ENCODE results near the gene RBM44.

Gene RBM44

GRCh38 chr2:237873897-237874551 is 75.4 kb downstream of the RBM44 start:
- DNase-seq: no peak

GRCh38 chr2:237874585-237875161 is 76.1 kb downstream of the RBM44 start:
- no peak for DNase-seq

- no peak for DNase-seq
These were observed 76.9 kb downstream of the RBM44 start for GRCh38 chr2:237875256-237876060.

GRCh38 chr2:237876061-237876526 is 77.5 kb downstream of the RBM44 start:
- no peak for DNase-seq

GRCh38 chr2:237876532-237876931 is 78.0 kb downstream of the RBM44 start:
- DNase-seq: no peak

- no peak for DNase-seq
These were observed 78.4 kb downstream of the RBM44 start for GRCh38 chr2:237876951-237877491.

- no peak for DNase-seq
These were observed 79.2 kb downstream of the RBM44 start for GRCh38 chr2:237877576-237878307.

GRCh38 chr2:237878321-237879057 is 79.9 kb downstream of the RBM44 start:
- DNase-seq: no peak

- no peak for DNase-seq
These were observed 80.5 kb downstream of the RBM44 start for GRCh38 chr2:237879058-237879430.

- no peak for DNase-seq
These were observed 81.5 kb downstream of the RBM44 start for GRCh38 chr2:237879991-237880560.

- DNase-seq: no peak
These were observed 84.2 kb downstream of the RBM44 start for GRCh38 chr2:237882510-237883481.

GRCh38 chr2:237883951-237884446 is 85.4 kb downstream of the RBM44 start:
- DNase-seq: no peak

GRCh38 chr2:237884681-237885080 is 86.1 kb downstream of the RBM44 start:
- no peak for DNase-seq

- no peak for DNase-seq
These were observed 86.7 kb downstream of the RBM44 start for GRCh38 chr2:237885111-237885930.

GRCh38 chr2:237885931-237886684 is 87.5 kb downstream of the RBM44 start:
- no peak for DNase-seq

GRCh38 chr2:237886685-237887481 is 88.3 kb downstream of the RBM44 start:
- DNase-seq: no peak

- DNase-seq: peak in 1 of 2 donors; percentile 8
These were observed 89.8 kb downstream of the RBM44 start for GRCh38 chr2:237888389-237888788.

- no peak for DNase-seq
These were observed 90.4 kb downstream of the RBM44 start for GRCh38 chr2:237889016-237889415.

Data from bone marrow (tissue), 2 donors.